ENCODE data around the gene CORO2B.
"Not testable (repeated sequence)": the region's sequence is repeated elsewhere in the genome, so short reads cannot be mapped to it uniquely, and the experiment has no call there.

CORO2B gene

GRCh38 chr15:68730976-68731897 is 152.4 kb downstream of the CORO2B start:
- no peak for DNase-seq

GRCh38 chr15:68732451-68732850 is 153.7 kb downstream of the CORO2B start:
- DNase-seq, result no peak

GRCh38 chr15:68733666-68734065 is 154.9 kb downstream of the CORO2B start:
- no peak for DNase-seq

GRCh38 chr15:68734352-68734751 is 155.6 kb downstream of the CORO2B start:
- no peak for DNase-seq

GRCh38 chr15:68734881-68735280 is 156.1 kb downstream of the CORO2B start:
- DNase-seq, result no peak

- no peak for DNase-seq
Measured at GRCh38 chr15:68735610-68736009, 156.8 kb downstream of the CORO2B start.

- no peak for DNase-seq
Measured at GRCh38 chr15:68739390-68740080, 160.7 kb downstream of the CORO2B start.

GRCh38 chr15:68743256-68743655 is 164.5 kb downstream of the CORO2B start:
- DNase-seq, result no peak

GRCh38 chr15:68749365-68749764 is 170.6 kb downstream of the CORO2B start:
- DNase-seq, result no peak

- no peak for DNase-seq
Measured at GRCh38 chr15:68749793-68750192, 171.0 kb downstream of the CORO2B start.

- no peak for DNase-seq
Measured at GRCh38 chr15:68751622-68752021, 172.8 kb downstream of the CORO2B start.

GRCh38 chr15:68755731-68756130 is 176.9 kb downstream of the CORO2B start:
- no peak for DNase-seq

GRCh38 chr15:68759982-68760579 is 181.3 kb downstream of the CORO2B start:
- not testable (repeated sequence) for DNase-seq

- DNase-seq, result no peak
Measured at GRCh38 chr15:68763063-68763462, 184.3 kb downstream of the CORO2B start.

- no peak for DNase-seq
Measured at GRCh38 chr15:68764090-68764489, 185.3 kb downstream of the CORO2B start.

- DNase-seq, result no peak
Measured at GRCh38 chr15:68765602-68766368, 187.0 kb downstream of the CORO2B start.

- no peak for DNase-seq
Measured at GRCh38 chr15:68767833-68768232, 189.0 kb downstream of the CORO2B start.

GRCh38 chr15:68768321-68768720 is 189.5 kb downstream of the CORO2B start:
- no peak for DNase-seq

GRCh38 chr15:68769702-68770101 is 190.9 kb downstream of the CORO2B start:
- no peak for DNase-seq

- DNase-seq, result no peak
Measured at GRCh38 chr15:68770216-68770615, 191.4 kb downstream of the CORO2B start.

GRCh38 chr15:68773036-68773435 is 194.2 kb downstream of the CORO2B start:
- no peak for DNase-seq

GRCh38 chr15:68774120-68774519 is 195.3 kb downstream of the CORO2B start:
- DNase-seq, result no peak
